Stimulated activated CD4-positive, alpha-beta T cell treated with anti-CD3 and anti-CD28 coated beads, Interleukin-12 subunit alpha, Interleukin-12 subunit beta, amount 100 ng/mL, for 4 hours (primary cell): ENCODE measurements around the gene MEF2B.

Experiments used
- DNase-seq: peaks from one replicate; pipeline ENCODE4 v3.0.0-alpha.2; 2020

Gene MEF2B

DNA sequence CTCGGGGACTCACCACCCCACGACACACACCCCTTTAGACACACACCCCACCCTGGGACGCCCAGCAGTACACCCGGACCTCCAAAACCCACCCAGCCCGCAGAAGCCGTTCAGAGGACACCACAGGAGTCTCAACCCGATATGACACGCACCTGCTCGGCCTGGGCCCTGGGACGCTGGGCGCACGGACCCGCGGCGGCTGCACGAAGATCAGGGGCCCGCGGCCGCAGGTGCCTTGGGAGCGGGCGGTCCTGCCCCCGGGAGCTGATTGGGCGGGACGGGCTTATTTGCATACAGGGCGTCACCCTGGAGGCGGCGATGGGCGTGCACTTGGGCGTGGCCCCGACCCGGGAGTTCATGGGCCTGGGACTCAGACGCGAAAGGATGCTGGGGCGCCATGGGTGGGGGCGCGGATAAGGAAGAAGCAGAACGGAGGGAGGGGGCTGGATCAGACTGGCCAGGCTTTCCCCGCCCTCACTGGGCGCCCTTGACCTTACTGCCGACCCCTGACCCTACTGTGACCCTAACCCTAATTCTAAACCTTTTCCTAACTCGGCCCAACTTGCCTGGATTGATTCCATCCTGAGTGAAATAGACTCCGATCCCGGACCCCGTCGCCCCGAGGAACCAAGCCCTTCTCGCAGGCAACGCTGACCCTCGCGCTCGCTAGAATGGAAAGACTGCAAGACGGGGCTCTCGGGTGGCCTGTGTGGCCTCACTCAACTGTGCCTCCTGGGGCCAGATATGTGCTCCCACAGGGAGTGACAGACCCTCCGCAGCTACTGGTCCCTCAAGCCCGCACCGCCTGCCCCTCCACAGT is at the start of gene MEF2B:
MEF2B (minus strand) TSS at position 211 of the 820 bp plus-strand sequence. CDS start 19,528 bp downstream, outside the sequence.
- peak; percentile 77 for DNase-seq

- DNase-seq: no peak
Observed at GRCh38 chr19:19218911-19219310, 48.8 kb upstream of the MEF2B start.

- no peak for DNase-seq
Observed at GRCh38 chr19:19217099-19217498, 47.0 kb upstream of the MEF2B start.

DNA sequence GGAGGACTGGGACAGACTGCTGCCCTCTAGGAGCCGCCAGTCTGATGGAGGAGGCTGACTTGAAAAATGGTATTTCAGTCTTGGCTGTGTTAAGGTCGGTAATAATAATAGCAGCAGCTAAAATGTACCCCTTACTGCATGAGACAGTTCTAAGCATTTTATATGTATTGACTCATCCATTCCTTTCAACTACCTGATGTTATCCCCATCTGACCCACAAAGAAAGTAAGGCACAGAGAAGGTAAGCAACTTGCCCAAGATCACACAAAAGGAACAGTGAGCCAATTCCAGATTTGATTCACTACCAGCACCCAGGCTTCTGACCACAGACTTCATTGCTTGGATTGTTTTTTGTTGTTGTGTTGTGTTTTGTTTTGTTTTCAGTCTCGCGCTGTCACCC is 45.7 kb upstream of the MEF2B start:
- no peak for DNase-seq

- DNase-seq: peak; percentile 26
Observed at GRCh38 chr19:19214892-19215291, 44.8 kb upstream of the MEF2B start.

GRCh38 chr19:19214159-19214490 is 44.1 kb upstream of the MEF2B start:
- no peak for DNase-seq

GRCh38 chr19:19213426-19214158 is 43.5 kb upstream of the MEF2B start:
- no peak for DNase-seq

GRCh38 chr19:19212916-19213315 is 42.9 kb upstream of the MEF2B start:
- no peak for DNase-seq

GRCh38 chr19:19211499-19212420 is 41.7 kb upstream of the MEF2B start, which contains the start of gene NCAN:
Gene NCAN, plus strand, starts transcription at chr19:19211958. Its CDS starts 4,996 bp downstream, at chr19:19216954.
- no peak for DNase-seq

DNA sequence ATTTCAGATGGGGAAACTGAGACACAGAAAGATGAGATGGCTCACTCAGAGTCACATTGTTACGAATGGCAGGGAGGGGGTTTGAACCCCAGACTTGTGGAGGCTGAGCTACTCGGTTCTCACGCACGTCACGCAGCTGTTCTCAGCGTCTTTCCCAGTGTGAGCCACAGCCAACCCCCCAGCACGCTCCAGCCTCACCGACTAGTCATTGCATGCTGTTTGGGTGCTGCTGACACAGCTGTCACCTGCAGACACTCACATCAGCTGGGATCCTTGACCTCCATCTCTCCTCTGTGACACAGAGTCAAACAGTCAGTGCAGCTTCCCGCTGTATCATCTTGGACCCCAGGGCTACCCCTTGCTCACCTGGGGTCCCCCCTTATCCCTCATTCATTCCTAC is 39.3 kb upstream of the MEF2B start:
- no peak for DNase-seq

- no peak for DNase-seq
Observed at GRCh38 chr19:19207637-19208572, 37.8 kb upstream of the MEF2B start.

DNA sequence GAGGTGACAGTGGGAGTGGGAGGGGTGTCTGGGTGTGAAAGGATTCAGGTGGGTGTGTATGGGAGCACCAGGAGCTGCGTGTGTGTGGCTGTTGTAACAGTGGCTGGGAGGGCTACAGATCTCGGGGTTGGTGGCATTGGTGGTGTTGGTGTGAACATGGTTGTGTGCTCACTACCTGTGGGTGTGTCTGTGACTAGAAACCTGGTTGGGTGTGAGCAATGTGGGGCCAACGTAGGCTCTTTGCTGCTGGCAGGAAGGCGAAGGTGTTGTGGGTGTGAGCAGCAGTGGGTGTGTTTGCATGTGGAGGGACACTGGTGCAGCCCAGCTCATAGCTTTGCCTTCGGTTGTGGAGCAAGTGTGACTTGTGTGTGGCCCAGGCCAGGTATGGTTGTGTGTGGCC is 36.9 kb upstream of the MEF2B start:
- DNase-seq: no peak

GRCh38 chr19:19205416-19206410 is 35.6 kb upstream of the MEF2B start:
- DNase-seq: no peak

- DNase-seq: no peak
Observed at GRCh38 chr19:19204181-19204580, 34.1 kb upstream of the MEF2B start.

DNA sequence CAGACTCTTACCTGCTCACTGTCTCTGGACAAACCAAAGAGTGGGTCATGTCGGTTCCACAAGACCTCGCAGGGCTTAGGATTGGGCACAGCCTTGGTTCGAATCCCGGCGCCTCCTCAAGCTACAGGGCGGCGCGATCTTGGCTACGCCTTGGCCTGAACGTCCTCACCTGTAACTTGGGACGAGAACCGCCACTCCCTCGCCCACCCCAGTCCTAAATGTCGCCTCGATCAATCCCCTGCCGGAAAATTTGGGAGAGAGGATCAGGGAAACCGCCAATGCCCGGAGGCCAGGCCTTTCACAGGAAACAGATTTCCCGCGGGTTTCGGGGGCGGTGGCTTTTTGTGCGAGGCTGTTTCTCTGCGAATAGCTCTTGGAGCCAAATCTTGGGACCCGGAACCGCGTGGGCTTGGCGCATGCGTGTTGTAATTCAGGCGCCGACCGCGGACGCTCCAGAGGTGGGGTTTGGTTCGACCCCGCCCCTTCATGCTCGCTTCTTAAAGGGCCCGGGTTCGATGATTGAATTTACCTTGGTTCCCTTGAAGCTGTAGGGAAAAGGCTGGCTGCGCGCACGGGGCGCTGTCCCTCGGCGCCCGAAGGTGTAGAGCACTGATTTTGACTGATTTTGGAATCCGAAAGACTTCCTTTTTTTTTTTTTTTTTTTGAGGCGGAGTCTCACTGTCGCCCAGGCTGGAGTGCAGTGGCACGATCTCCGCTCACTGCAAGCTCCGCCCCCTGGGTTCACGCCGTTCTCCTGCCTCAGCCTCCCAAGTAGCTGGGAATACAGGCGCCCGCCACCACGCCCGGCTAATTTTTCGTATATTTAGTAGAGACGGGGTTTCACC is 33.2 kb upstream of the MEF2B start, which contains the start of gene NR2C2AP:
NR2C2AP (minus strand) TSS at position 403 of the 845 bp plus-strand sequence; CDS start at position 49, 354 bp downstream.
- peak; percentile 92 for DNase-seq

DNA sequence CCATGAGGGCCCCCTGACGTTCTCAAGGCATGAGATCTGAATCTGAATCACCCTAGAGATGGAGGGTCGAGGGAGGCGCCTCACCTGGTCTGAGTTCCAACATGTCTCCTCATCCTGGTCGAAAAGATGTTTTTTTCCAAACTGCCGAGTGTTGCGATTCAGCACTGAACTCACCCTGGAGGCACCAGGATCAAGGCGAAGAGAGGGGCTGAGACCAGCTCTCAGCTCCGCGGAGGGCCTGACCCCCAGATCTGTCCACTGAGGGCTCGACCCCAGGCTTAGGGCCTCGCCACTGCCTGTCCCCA is 32.6 kb upstream of the MEF2B start:
- DNase-seq: no peak

DNA sequence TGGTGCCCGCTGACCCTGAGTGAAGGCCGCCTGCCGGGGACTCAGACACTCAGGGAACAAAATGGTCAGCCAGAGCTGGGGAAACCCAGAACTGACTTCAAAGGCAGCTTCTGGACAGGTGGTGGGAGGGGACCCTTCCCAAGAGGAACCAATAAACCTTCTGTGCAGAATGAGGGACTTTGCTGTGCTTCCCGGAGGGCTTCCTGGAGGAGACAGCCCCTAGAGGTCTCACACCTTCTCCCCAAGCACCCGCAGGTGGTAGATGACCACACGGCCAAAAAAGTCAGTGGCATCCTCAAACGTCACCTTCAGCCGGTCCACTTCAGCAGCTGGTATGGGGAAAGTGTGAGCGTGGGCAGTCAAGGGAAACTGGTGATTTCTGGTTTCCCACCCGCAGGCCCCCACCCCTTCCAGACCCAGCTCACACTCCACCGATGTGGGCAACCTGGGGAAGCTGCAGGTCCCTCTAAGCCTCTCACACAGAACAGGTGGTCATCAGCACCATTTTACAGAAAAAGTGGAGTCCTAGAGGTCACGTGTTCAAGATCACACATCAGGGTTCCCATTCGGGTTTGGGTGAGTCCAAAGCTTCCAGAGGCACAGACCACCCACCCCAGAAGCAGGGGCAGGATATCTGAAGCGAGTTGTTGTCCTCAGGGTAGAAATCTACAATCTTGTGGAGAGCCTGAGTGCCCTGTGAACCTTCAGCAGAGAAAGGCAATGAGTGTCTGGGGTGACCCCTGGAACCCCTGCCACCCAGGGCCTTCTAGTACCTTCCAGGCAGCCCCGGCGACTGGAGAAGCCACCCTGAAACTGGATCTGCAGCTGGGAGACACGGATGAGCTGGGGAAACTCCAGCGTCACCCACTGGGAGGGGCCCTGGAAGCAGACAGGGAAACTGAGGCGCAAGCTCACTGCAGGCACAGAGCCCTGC is 31.9 kb upstream of the MEF2B start:
- no peak for DNase-seq

DNA sequence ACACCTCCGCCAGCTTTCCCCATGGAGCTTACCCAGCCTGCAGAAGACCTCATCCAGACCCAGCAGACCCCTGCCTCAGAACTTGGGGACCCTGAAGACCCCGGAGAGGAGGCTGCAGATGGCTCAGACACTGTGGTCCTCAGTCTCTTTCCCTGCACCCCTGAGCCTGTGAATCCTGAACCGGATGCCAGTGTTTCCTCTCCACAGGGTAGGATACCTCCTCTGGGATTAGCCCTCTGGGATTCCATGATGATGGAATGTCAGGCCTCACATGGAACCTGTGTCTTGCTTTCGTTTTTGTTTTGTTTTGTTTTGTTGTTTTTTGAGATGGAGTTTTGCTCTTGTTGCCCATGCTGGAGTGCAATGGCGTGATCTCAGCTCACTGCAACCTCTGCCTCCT is 23.9 kb upstream of the MEF2B start:
- DNase-seq: no peak
